Ishikawa (cell line): Measurements from ENCODE around the gene ARHGAP26.

Experiments
- CEBPB ChIP-seq: IDR thresholded peaks from 2 replicates; pipeline ENCODE4 v1.6.1; 2012
- CREB1 ChIP-seq: IDR thresholded peaks from 2 replicates; pipeline ENCODE4 v1.6.1; 2012; ENCODE audit warnings: low read depth
- EP300 ChIP-seq: IDR thresholded peaks from 2 replicates; pipeline ENCODE4 v1.6.1; 2012; ENCODE audit warnings: borderline replicate concordance
- FOXM1 ChIP-seq: IDR thresholded peaks from 2 replicates; pipeline ENCODE4 v1.6.1; 2012; ENCODE audit warnings: low read depth, borderline replicate concordance
- MAX ChIP-seq: IDR thresholded peaks from 2 replicates; pipeline ENCODE4 v1.6.1; 2012
- NFIC ChIP-seq: IDR thresholded peaks from 2 replicates; pipeline ENCODE4 v1.6.1; 2012
- RAD21 ChIP-seq: IDR thresholded peaks from 2 replicates; pipeline ENCODE4 v1.6.1; 2012; ENCODE audit warnings: low read depth
- REST ChIP-seq: IDR thresholded peaks from 2 replicates; pipeline ENCODE4 v1.6.1; 2012; ENCODE audit warnings: low read depth, mild to moderate bottlenecking
- TAF1 ChIP-seq: IDR thresholded peaks from 2 replicates; pipeline ENCODE4 v1.6.1; 2012; ENCODE audit warnings: low read depth, mild to moderate bottlenecking
- TEAD4 ChIP-seq: IDR thresholded peaks from 2 replicates; pipeline ENCODE4 v1.6.1; 2012
- USF1 ChIP-seq: IDR thresholded peaks from 2 replicates; pipeline ENCODE4 v1.6.1; 2012
- YY1 ChIP-seq: IDR thresholded peaks from 2 replicates; pipeline ENCODE4 v1.6.1; 2012; ENCODE audit warnings: low read depth
- ZBTB7A ChIP-seq: IDR thresholded peaks from 2 replicates; pipeline ENCODE4 v1.6.1; 2012; ENCODE audit warnings: low read depth

GRCh38 chr5:142876817-142877216, 106.6 kb downstream of the ARHGAP26 start:
- TF ChIP-seq EP300 = no peak
- TF ChIP-seq MAX = no peak
- no peak for TF ChIP-seq RAD21
- no peak for TF ChIP-seq CEBPB
- TF ChIP-seq FOXM1 = no peak
- no peak for TF ChIP-seq TAF1
- no peak for TF ChIP-seq NFIC
- TF ChIP-seq REST = no peak
- no peak for TF ChIP-seq ZBTB7A
- TF ChIP-seq YY1 = no peak
- no peak for TF ChIP-seq CREB1
- no peak for TF ChIP-seq TEAD4
- TF ChIP-seq USF1 = no peak
